HG03103 (cell line): ENCODE results near the gene CABLES1.

Experiments used
- ATAC-seq: cut with Tn5 transposase; IDR thresholded peaks from one replicate; pipeline ENCODE4 v1.9.1; 2021; ENCODE audit warnings: low read depth; ENCODE audit not compliant: unreplicated experiment

Gene CABLES1

GRCh38 chr18:23238152-23238531 is 102.9 kb downstream of the CABLES1 start:
- no peak for ATAC-seq

- ATAC-seq, result no peak
Observed at GRCh38 chr18:23238651-23239349, 103.5 kb downstream of the CABLES1 start.

- ATAC-seq, result no peak
Observed at GRCh38 chr18:23239350-23239692, 104.0 kb downstream of the CABLES1 start.

DNA sequence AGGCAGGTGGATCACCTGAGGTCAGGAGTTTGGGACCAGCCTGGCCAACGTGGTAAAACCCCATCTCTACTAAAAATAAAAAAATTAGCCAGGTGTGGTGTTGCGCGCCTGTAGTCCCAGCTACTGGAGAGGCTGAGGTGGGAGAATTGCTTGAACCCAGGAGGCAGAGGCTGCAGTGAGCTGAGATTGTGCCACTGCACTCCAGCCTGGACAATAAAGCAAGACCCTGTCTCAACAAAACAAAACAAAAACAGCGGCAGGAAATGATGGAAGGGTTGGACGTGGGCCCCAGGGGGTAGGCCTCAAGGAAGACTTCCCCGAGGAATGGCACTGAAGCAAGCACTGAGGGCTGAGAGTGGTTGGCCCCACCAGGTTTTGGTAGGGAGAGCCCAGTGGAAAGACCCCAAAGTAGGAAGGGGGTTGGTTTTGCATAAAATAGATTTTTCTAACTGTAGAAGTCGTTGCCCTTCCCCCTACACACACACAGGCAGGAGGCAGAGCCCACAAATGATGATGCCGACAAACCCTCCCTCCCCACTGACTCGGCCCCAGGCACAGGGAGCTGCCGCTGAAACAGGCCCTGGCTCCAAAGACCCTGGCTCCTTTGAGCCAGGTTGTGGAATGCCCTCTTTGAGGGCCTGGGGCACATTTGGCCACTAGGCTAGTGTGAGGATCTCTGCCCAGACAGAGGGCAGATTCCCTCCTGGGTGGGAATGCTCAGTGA is 104.8 kb downstream of the CABLES1 start:
- no peak for ATAC-seq

DNA sequence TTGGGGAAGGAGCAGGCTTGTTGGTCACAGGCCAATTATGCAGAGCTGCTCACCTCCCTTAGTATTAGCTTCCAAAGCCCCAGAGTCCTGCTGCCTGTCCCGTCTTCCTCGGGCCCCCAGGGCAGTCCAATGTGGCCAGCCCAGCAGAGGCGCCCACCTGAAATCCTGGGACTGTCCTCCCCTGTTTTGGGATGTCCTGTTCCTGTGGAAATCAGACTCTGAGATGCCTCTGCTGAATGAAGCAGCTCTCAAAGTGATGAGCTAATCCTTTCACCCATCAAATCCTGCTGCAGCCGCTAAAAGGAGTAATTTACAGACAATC is 105.3 kb downstream of the CABLES1 start:
- no peak for ATAC-seq

- ATAC-seq, result peak; percentile 70
Observed at GRCh38 chr18:23241833-23242496, 106.7 kb downstream of the CABLES1 start.

GRCh38 chr18:23243178-23243577 is 107.9 kb downstream of the CABLES1 start:
- no peak for ATAC-seq

- ATAC-seq, result no peak
Observed at GRCh38 chr18:23243816-23244215, 108.5 kb downstream of the CABLES1 start.

- ATAC-seq, result no peak
Observed at GRCh38 chr18:23244401-23244800, 109.1 kb downstream of the CABLES1 start.

GRCh38 chr18:23245461-23245860 is 110.2 kb downstream of the CABLES1 start:
- no peak for ATAC-seq

- no peak for ATAC-seq
Observed at GRCh38 chr18:23247331-23247730, 112.0 kb downstream of the CABLES1 start.

- no peak for ATAC-seq
Observed at GRCh38 chr18:23247896-23248295, 112.6 kb downstream of the CABLES1 start.

DNA sequence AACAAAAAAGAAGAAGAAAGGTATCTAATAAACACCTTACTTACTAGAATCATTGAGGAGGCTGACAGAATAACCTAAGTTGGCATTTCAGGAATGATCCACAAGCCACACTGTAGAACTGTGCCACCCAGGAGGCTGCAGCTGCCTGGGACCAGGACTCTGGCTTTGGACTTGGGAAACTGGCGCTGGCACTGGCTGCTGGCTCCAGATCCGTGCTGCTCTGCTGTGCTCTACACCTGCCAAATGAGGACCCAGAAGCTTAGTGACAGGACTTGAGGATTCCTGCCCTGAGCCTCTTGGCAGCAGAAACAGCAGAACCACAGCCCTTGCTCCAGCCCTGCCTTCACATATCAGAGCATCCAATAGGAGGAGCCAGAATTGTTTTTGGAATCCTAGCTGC is 113.5 kb downstream of the CABLES1 start:
- ATAC-seq, result no peak

DNA sequence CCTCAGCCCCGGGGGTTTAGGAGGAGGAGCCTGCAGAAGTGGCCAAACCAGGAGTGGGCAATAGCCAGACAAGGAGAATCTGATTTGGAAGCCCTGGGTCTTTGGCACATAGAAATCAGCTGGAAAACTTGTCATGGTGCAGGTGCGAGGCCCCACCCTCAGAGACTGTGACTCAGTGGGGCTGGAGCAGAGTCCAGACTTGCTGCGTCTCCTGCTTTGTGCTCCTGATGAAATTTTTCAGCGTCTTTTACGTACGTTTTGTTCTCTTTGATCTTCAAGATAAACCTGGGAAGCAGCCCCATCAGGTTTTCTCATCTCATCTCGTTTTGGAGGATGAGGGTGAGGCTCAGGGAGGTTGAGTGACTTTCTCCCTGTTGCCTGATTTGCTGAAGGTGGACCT is 114.1 kb downstream of the CABLES1 start:
- ATAC-seq, result no peak

DNA sequence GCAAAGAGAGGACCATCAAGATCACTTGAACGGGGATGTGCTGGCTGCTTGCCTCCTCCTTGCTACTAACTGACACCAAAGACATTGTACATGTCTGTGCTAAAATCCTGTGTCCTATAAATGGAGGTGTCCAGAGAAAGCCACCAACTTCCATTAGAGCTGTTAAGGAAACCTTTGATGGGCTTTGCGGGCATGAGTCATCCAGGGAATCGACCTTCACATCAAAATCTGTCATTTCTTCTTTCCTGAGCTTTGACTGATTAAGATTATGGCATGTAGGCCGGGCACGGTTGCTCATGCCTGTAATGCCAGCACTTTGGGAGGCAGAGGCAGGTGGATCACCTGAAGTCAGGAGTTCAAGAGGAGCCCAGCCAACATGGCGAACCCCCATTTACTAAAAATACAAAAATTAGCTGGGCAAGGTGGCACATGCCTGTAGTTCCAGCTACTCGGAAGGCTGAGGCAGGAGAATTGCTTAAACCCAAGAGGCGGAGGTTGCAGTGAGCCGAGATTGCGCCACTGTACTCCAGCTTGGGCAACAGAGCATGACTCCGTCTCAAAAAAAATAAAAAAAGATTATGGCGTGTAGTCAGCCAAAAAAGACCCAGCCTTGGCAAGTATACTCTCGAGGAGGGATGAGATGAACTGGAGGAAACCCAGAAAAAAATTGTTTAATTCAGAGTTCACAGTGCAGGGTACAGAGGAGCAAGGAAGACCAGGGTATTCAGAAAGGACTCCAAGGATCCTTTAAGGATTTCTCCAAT is 115.8 kb downstream of the CABLES1 start:
- ATAC-seq, result no peak

DNA sequence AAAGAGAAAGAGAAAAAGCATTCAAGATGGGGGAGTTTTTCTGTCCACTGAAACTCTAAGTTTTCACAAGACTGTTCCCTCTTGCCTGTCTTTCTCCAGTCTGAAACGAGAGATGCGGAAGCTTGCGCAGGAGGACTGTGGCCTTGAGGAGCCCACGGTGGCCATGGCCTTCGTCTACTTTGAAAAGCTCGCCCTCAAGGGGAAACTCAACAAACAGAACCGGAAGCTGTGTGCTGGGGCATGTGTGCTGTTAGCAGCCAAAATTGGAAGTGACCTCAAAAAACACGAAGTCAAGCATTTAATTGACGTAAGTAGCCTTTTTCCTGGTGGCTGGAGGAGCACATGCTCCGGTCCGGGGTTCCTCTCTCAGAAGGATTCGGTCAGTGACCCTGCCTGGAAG is 118.3 kb downstream of the CABLES1 start:
- no peak for ATAC-seq

GRCh38 chr18:23257137-23257536 is 121.9 kb downstream of the CABLES1 start:
- ATAC-seq, result no peak

DNA sequence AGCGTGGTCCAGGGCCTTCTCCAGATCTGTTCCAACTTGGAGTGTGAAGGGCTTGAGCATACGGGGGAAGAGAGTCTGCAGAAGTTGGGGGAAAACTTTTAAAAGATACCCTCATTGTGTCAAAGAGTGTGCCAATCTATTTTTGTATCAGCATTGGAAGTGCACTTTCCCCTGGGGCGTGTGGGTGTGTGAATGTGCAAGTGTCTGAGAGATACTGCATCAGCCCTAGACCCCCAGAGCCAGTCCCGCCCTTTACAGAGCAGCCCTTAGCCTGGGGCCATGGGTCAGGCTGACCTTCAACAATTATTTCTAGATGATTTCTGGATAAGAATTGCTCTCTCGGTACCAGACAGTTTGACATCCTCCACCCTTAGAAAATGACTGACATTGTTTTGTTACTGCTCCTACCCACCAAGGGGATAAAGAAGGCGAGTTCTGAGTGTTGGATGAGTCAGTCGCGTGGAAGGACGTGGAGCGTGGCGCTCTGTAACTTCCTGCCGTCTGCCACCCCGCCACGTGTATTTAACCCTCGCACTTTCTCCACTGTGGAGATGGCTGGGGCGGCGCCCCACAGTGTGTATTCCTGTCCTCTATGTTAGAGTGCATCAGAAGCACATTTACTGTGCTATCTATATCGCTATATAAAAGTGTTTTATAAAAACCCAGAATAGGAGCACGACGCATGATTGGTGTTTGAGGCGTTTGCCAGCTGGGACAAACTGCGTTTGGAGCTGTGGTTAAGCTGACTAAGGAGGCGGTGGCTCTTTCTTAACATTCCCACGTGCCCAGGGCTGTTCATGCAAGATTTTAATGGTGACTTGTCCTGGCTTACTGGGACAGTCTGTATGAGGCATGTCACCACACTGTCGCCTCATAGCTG is 122.6 kb downstream of the CABLES1 start:
- no peak for ATAC-seq

DNA sequence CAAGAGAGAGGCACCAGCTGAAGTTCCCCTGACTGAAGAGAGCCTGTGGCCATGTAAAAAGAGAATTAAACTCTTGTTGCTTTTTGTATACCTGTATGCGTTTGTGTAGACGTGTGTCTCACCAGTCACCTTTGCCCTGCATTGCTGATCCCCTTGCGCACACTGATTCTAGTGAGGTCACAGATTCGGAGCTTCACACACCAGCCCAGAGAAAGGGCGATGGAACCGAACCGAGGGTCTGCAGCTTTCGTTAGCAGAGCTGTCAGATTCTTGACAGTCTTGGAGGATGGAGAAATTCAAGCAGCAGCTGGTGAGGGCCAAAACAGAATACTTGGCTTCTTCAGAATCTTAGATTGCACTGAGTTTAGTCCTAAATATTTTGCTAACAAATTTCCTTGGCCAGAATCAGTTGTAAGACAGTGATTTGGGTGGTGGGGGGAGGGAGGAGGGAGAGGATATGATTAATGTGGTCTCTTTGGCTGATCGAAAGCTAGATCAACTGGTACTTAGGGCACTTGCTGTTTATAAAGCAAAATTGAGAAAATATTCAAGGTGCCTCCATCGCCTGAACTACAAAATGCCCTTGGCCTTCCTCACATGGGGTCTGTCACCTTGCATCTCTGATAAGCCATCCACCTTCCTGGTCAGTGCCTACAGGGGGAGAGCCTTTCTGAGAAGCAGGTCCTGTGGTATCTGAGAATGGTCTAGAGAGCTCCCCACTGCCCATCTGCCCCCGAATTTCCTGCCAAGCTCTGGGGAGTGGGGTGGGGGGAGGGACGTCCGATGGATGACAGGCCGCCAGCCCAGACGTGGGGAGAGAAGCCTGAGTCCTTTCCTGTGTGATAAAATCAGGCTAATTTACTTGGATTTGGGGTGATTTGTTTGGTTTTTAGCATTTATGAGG is 123.5 kb downstream of the CABLES1 start:
- ATAC-seq, result no peak
